ENCODE measurements around the gene PREX1. TPM values are rescaled to one million over a fixed set of nuclear protein-coding genes. Genes with fewer than 3 reads are reported as not detected.
A peak's percentile ranks its signal among the peaks of the same experiment; 100 is the strongest.

Gene PREX1
- total RNA-seq, 1 donor from 2014 or later, result 11.2 TPM

GRCh38 chr20:48648482-48649051 is 179.2 kb downstream of the PREX1 start:
- Histone ChIP-seq H3K4me1 (peaks cover 8% of the 10 kb centered on the region), H3K36me3 (peaks cover 62% of the 10 kb centered on the region)
- intact Hi-C loops (cut with micrococcal nuclease), result no loop called here

DNA sequence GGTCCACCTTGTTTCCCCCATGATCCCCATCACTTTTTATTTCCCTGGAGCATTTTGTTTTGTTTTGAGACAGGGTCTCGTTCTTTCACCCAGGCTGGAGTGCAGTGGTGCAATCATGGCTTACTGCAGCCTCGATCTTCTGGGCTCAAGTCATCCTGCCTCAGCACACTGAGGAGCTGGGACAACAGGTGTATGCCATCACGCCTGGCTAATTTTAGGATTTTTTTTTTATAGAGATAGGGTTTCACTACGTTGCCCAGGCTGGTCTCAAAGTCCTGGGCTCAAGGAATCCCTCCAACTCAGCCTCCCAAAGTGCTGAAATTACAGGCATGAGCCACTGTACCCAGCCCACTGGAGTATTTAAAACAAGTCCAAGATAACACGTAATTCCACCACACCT is 179.9 kb downstream of the PREX1 start:
- no peak overlapping the region for H3K27ac ChIP-seq (replicated peaks)
- H3K9me3 ChIP-seq (replicated peaks), result no peaks in the 10 kb centered on the region
- intact Hi-C loops (cut with micrococcal nuclease), result no loop called here
- H3K27me3 ChIP-seq (ENCODE audit: low read depth), result no peaks in the 10 kb centered on the region
- H3K36me3 ChIP-seq, result peaks cover 55% of the 10 kb centered on the region
- no peak for TF ChIP-seq CTCF (IDR thresholded peaks at IDR 0.05; ENCODE audit: borderline replicate concordance)
- DNase-seq, result no peak
- H3K4me1 ChIP-seq, result peaks cover 8% of the 10 kb centered on the region
- H3K4me3 ChIP-seq, result no peak overlapping the region

More at GRCh38 chr20:48648482-48649051, 179.2 kb downstream of the PREX1 start:
- H3K27ac ChIP-seq (replicated peaks), result no peak overlapping the region
- no peaks in the 10 kb centered on the region for H3K9me3 ChIP-seq (replicated peaks)
- no peak for TF ChIP-seq CTCF (IDR thresholded peaks at IDR 0.05; ENCODE audit: borderline replicate concordance)
- DNase-seq, result peak; percentile 59
- no peaks in the 10 kb centered on the region for H3K27me3 ChIP-seq (ENCODE audit: low read depth)
- H3K4me3 ChIP-seq, result no peak overlapping the region

GRCh38 chr20:48645666-48646065 is 182.1 kb downstream of the PREX1 start:
- no peaks in the 10 kb centered on the region for H3K27me3 ChIP-seq (ENCODE audit: low read depth)
- intact Hi-C loops (cut with micrococcal nuclease), result no loop called here
- no peak for TF ChIP-seq CTCF (IDR thresholded peaks at IDR 0.05; ENCODE audit: borderline replicate concordance)
- no peak for DNase-seq
- H3K27ac ChIP-seq (replicated peaks), result no peak overlapping the region
- H3K9me3 ChIP-seq (replicated peaks), result no peaks in the 10 kb centered on the region
- peaks cover 8% of the 10 kb centered on the region for H3K4me1 ChIP-seq
- peaks cover 39% of the 10 kb centered on the region for H3K36me3 ChIP-seq
- H3K4me3 ChIP-seq, result no peak overlapping the region

- Histone ChIP-seq H3K9me3 (replicated peaks) (no peaks in the 10 kb centered on the region), H3K4me3 (no peak overlapping the region), H3K27ac (replicated peaks) (no peak overlapping the region), H3K36me3 (peaks cover 46% of the 10 kb centered on the region), H3K4me1 (peaks cover 8% of the 10 kb centered on the region), H3K27me3 (ENCODE audit: low read depth) (no peaks in the 10 kb centered on the region)
- DNase-seq, result no peak
- intact Hi-C loops (cut with micrococcal nuclease), result no loop called here
- TF ChIP-seq CTCF (IDR thresholded peaks at IDR 0.05; ENCODE audit: borderline replicate concordance), result no peak
Measured at GRCh38 chr20:48644286-48644828, 183.4 kb downstream of the PREX1 start.

GRCh38 chr20:48642105-48642880 is 185.5 kb downstream of the PREX1 start:
- peaks cover 52% of the 10 kb centered on the region for H3K36me3 ChIP-seq

More at GRCh38 chr20:48642105-48642880, 185.5 kb downstream of the PREX1 start:
- no peak overlapping the region for H3K27ac ChIP-seq (replicated peaks)
- H3K27me3 ChIP-seq (ENCODE audit: low read depth), result no peaks in the 10 kb centered on the region
- H3K9me3 ChIP-seq (replicated peaks), result no peaks in the 10 kb centered on the region
- intact Hi-C loops (cut with micrococcal nuclease), result no loop called here
- H3K4me3 ChIP-seq, result no peak overlapping the region
- no peaks in the 10 kb centered on the region for H3K4me1 ChIP-seq
- no peak for TF ChIP-seq CTCF (IDR thresholded peaks at IDR 0.05; ENCODE audit: borderline replicate concordance)
- DNase-seq, result no peak
